Thyroid gland (tissue), 4 donors: ENCODE data around the gene PRDM2.
A peak's percentile ranks its signal among the peaks of the same experiment; 100 is the strongest.

ENCODE experiments used
- CTCF ChIP-seq, 6 experiments: fragments of 200-600 bp in 3 of 6; fragments of 450-650 bp in 3 of 6; sonication (generic) in 3 of 6; IDR thresholded peaks; one replicate each; pipeline ENCODE4 v1.5.1; 2016 to 2019; ENCODE audit warnings: antibody characterized with exemption in 6 of 6, mild to moderate bottlenecking in 2 of 6, inconsistent platforms in 1 of 6, moderate library complexity in 1 of 6
- POLR2A ChIP-seq, 2 donors: fragments of 450-650 bp; IDR thresholded peaks; one replicate each; pipeline ENCODE4 v1.6.1; 2017; ENCODE audit warnings: antibody characterized with exemption in 2 of 2, mild to moderate bottlenecking in 2 of 2, moderate library complexity in 1 of 2

GRCh38 chr1:13764588-13765332, 64.8 kb downstream of the PRDM2 start:
- peak in 1 of 6 experiments; percentile 32 for TF ChIP-seq CTCF (IDR thresholded peaks at IDR 0.05)
- no peak for TF ChIP-seq POLR2A (IDR thresholded peaks at IDR 0.05)
